ENCODE measurements around the gene BHLHE23.

- TF ChIP-seq CTCF (conservative IDR thresholded peaks at IDR 0.05 in 1 of 2, IDR thresholded peaks at IDR 0.05 in 1 of 2; ENCODE audit: low read depth in 1 of 2, low read length in 2 of 2), result no peak
- TF ChIP-seq EZH2 (IDR thresholded peaks at IDR 0.05; ENCODE audit: low read length, missing control alignments), result no peak
These were observed 42.1 kb downstream of the BHLHE23 start for GRCh38 chr20:62964700-62965099.
